Measurements from ENCODE around the gene NFIX. TPM values are rescaled to one million over a fixed set of nuclear protein-coding genes. Genes with fewer than 3 reads are reported as not detected.

NFIX gene
- total RNA-seq, 2 experiments from 2014 or later: 4.7 to 5.0 TPM

DNA sequence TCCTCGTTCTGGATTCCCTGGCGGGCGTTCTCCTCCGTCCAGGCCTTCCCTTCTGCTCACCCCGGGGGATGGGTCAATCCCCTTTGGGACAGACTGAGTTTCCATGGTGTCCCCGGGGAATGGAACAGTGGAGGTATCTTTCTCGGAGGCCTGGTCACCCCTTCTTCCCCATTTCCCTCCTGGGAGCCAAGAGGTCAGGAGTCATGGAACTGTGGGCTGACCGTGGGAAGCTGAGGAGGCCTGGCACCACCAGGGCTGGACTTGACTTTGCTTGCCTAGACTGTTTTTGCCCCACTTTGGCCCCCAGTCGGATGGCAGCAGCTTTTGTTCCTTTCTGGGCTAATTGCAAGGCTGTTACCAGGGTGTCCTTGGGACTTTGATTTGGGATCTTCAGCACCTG lies 124.8 kb downstream of the NFIX start:
- Mint-ChIP-seq H3K4me3 (peak overlapping the region; percentile 79), H3K27ac (peak overlapping the region; percentile 67), H3K36me3 (ENCODE audit: low read depth) (peaks cover 21% of the 10 kb centered on the region), H3K27me3 (no peaks in the 10 kb centered on the region), H3K9me3 (no peaks in the 10 kb centered on the region), H3K4me1 (ENCODE audit: low read depth) (peaks cover 53% of the 10 kb centered on the region)
- DNase-seq: no peak
- CTCF ChIA-PET: interaction anchor here (0.7 to 5.2 kb wide), 5 partner anchors 15 to 207 kb away, joined by 3 to 21 read pairs (median 4); no protein-coding TSS in a partner anchor
- POLR2A ChIA-PET: interaction anchor here (1.1 to 6.4 kb wide), 6 partner anchors 10 to 82 kb away, joined by 3 to 63 read pairs (median 5); partner anchors contain the start of genes IER2 and STX10
- TF ChIP-seq, protein P1, sequence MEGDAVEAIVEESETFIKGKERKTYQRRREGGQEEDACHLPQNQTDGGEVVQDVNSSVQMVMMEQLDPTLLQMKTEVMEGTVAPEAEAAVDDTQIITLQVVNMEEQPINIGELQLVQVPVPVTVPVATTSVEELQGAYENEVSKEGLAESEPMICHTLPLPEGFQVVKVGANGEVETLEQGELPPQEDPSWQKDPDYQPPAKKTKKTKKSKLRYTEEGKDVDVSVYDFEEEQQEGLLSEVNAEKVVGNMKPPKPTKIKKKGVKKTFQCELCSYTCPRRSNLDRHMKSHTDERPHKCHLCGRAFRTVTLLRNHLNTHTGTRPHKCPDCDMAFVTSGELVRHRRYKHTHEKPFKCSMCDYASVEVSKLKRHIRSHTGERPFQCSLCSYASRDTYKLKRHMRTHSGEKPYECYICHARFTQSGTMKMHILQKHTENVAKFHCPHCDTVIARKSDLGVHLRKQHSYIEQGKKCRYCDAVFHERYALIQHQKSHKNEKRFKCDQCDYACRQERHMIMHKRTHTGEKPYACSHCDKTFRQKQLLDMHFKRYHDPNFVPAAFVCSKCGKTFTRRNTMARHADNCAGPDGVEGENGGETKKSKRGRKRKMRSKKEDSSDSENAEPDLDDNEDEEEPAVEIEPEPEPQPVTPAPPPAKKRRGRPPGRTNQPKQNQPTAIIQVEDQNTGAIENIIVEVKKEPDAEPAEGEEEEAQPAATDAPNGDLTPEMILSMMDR (IDR thresholded peaks at IDR 0.05): no peak
- intact Hi-C loops (cut with micrococcal nuclease): no loop called here
- no peak for ATAC-seq

DNA sequence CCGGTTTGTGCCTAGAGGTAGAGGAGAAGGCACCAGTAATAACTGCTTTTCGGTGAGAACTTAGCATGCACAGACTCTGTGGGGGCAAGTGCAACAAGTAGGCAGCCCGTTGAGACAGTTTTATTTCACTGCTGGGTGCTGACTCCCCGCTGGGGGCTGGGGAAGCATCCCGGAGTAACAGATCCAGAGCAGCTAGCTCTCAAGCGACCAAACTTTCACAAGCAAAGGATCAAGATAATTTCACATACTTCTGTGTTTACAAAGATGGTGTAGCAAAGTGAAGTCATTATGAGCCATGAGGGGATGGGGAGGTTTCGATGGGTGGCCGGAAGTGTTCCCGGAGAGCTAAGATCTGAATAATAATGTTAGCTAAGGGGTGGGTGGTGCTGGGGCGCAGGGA lies 125.5 kb downstream of the NFIX start:
- TF ChIP-seq, protein P1 (IDR thresholded peaks at IDR 0.05): no peak
- peak overlapping the region; percentile 67 for H3K27ac Mint-ChIP-seq
- intact Hi-C loops (cut with micrococcal nuclease): no loop called here
- peaks cover 15% of the 10 kb centered on the region for H3K36me3 Mint-ChIP-seq (ENCODE audit: low read depth)
- H3K4me3 Mint-ChIP-seq: peak overlapping the region; percentile 79
- ATAC-seq (no peak), DNase-seq (peak; percentile 27)
- POLR2A ChIA-PET: interaction anchor here (1.1 to 6.4 kb wide), 5 partner anchors 9 to 81 kb away, joined by 3 to 63 read pairs (median 8); partner anchors contain the start of genes IER2 and STX10
- H3K4me1 Mint-ChIP-seq (ENCODE audit: low read depth): peaks cover 47% of the 10 kb centered on the region
- no peaks in the 10 kb centered on the region for H3K9me3 Mint-ChIP-seq
- no peaks in the 10 kb centered on the region for H3K27me3 Mint-ChIP-seq
- CTCF ChIA-PET: interaction anchor here (1.5 to 5.2 kb wide), 3 partner anchors 16 to 155 kb away, joined by 4 to 21 read pairs (median 7); no protein-coding TSS in a partner anchor

DNA sequence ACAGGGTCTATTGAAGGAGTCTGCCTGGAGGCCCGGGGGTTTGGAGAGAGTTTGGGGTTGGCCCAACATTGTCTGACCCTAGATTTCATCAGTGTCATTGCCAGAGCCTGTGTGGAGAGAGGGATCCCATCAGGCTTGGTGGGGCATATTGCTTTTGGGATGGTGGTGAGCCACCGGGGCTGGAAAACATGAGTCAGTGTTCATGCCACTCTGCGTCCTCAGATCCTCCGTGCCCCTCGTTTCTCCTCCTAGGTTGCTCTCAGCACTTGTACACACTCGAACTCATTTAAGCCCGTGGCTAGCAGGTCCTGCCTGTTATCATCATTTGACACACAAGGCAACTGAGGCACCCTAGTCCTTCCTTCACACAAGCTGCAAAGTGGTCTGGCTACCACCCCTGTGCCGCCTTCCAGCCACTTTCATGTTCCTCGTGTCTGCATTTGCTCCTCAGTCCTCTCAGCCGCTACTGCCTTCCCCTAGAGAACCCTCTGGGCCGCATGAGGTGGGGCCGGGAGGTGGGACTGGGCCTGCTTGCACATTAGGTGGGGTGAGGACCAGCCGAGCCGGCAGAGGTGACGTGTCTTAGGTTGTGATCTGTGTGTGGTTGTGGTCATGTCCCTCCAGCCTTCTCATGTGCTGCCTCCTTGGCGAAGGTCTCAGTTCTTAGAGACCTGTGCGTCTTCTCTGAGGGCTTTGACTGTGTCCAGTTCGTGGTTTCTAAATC lies 126.4 kb downstream of the NFIX start:
- TF ChIP-seq, protein P1 (IDR thresholded peaks at IDR 0.05): no peak
- ChIA-PET POLR2A (interaction anchor here (1.7 to 6.4 kb wide), 3 partner anchors 9 to 34 kb away, joined by 5 to 63 read pairs (median 8); no protein-coding TSS in a partner anchor), CTCF (interaction anchor here (5.2 kb wide), 1 partner anchor 156 kb away, joined by 21 read pairs; no protein-coding TSS in a partner anchor)
- peak overlapping the region; percentile 67 for H3K27ac Mint-ChIP-seq
- H3K9me3 Mint-ChIP-seq: no peaks in the 10 kb centered on the region
- intact Hi-C loops (cut with micrococcal nuclease): no loop called here
- ATAC-seq (no peak), DNase-seq (peak; percentile 53)
- H3K36me3 Mint-ChIP-seq (ENCODE audit: low read depth): peaks cover 13% of the 10 kb centered on the region
- peak overlapping the region; percentile 20 for H3K4me3 Mint-ChIP-seq
- H3K4me1 Mint-ChIP-seq (ENCODE audit: low read depth): peaks cover 47% of the 10 kb centered on the region
- no peaks in the 10 kb centered on the region for H3K27me3 Mint-ChIP-seq

DNA sequence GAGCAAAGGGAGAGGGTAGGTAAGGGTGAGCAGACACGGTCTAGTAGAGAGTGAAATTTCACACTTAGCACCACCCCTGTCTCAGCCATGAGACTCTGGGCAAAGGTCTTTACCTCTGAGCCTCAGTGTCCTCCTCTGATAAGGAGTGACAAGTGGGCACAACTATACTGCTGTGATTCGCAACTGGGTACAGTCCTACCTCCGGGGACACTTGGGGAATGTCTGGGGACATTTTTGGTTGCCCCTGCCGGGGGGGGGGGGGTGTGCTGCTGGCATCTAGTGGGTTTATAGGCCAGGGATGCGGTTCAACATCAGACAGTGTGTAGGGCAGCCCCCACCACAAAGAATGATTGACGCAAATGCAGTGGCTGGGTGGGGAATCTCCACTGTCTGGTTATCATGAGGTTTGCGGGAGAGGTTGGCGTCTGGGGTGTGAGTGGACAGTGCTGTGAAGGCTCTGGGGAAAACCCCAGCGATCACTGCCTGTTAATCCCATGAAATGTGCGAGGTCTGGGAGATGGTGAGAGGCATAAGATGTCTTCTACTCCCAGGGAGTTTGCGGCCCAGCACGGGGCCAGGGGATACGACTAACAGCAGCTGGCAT lies 127.1 kb downstream of the NFIX start:
- ATAC-seq (no peak), DNase-seq (peak; percentile 34)
- ChIA-PET POLR2A (interaction anchor here (1.7 to 1.9 kb wide), 2 partner anchors 30 kb away, joined by 7 to 8 read pairs; no protein-coding TSS in a partner anchor), CTCF (no interaction called here)
- Mint-ChIP-seq H3K27ac (peak overlapping the region; percentile 67), H3K9me3 (no peaks in the 10 kb centered on the region), H3K4me1 (ENCODE audit: low read depth) (peaks cover 47% of the 10 kb centered on the region), H3K36me3 (ENCODE audit: low read depth) (peaks cover 13% of the 10 kb centered on the region), H3K27me3 (no peaks in the 10 kb centered on the region), H3K4me3 (peak overlapping the region; percentile 22)
- intact Hi-C loops (cut with micrococcal nuclease): no loop called here
- TF ChIP-seq, protein P1 (IDR thresholded peaks at IDR 0.05): no peak
